22Rv1 (cell line): ENCODE results near the gene JARID2.

ENCODE experiments used
- CTCF ChIP-seq: fragments of 450-650 bp; IDR thresholded peaks from 2 replicates; pipeline ENCODE4 v1.5.1; 2017; ENCODE audit warnings: mild to moderate bottlenecking
- ZFX ChIP-seq: fragments of 450-650 bp; IDR thresholded peaks from 2 replicates; pipeline ENCODE4 v1.6.1; 2017; ENCODE audit warnings: antibody characterized with exemption, borderline replicate concordance

GRCh38 chr6:15517600-15517999, 271.7 kb downstream of the JARID2 start:
- no peak for TF ChIP-seq CTCF
- no peak for TF ChIP-seq ZFX
